Vagina (tissue), 2 donors: Measurements from ENCODE around the gene PKD2L1. TPM values are rescaled to one million over a fixed set of nuclear protein-coding genes. Genes with fewer than 3 reads are reported as not detected.

ENCODE experiments used
- DNase-seq, 2 donors: peaks; one replicate each; pipeline ENCODE4 v3.0.0-alpha.2; 2017; ENCODE audit errors: extremely low spot score in 2 of 2
- H3K27ac ChIP-seq: fragments of 200-600 bp; sonication (generic); one replicate; pipeline ENCODE4 v1.5.1; 2019
- H3K27me3 ChIP-seq: fragments of 200-600 bp; sonication (generic); one replicate; pipeline ENCODE4 v1.5.1; 2019
- H3K36me3 ChIP-seq, 2 donors: fragments of 200-600 bp; sonication (generic); one replicate each; pipeline ENCODE4 v1.5.1; 2017 to 2019
- H3K4me1 ChIP-seq: fragments of 200-600 bp; sonication (generic); one replicate; pipeline ENCODE4 v1.5.1; 2019
- H3K4me3 ChIP-seq, 2 donors: fragments of 200-600 bp; sonication (generic); 1 replicate in 1 of 2; 2 replicates in 1 of 2; pipeline ENCODE4 v1.5.1; 2016 to 2019
- H3K9me3 ChIP-seq: fragments of 200-600 bp; sonication (generic); one replicate; pipeline ENCODE4 v1.5.1; 2019
- POLR2A ChIP-seq, 2 donors: fragments of 450-650 bp; IDR thresholded peaks; one replicate each; pipeline ENCODE4 v1.6.1; 2017; ENCODE audit warnings: antibody characterized with exemption in 2 of 2, mild to moderate bottlenecking in 2 of 2, moderate library complexity in 2 of 2
- POLR2AphosphoS5 ChIP-seq, 2 donors: sonication (generic); formaldehyde crosslinking; IDR thresholded peaks; one replicate each; pipeline ENCODE4 v1.9.0; 2017; ENCODE audit warnings: antibody characterized with exemption in 2 of 2, mild to moderate bottlenecking in 2 of 2, low read depth in 1 of 2; ENCODE audit not compliant: insufficient read depth in 1 of 2
- intact Hi-C: fragments of 100-400 bp; cut with DNase I; formaldehyde crosslinking; loops from one replicate; pipeline ENCODE4 v1.15.1; 2023
- total RNA-seq: library from RNA; depleted of rRNA; stranded (reverse); fragments of >200 nt; gene quantifications from one replicate; pipeline ENCODE4 v1.2.3, GENCODE V29; 2016
- TF ChIP-seq, protein P1 (sequence below), 3 experiments: fragments of 450-650 bp in 2 of 3; fragments of 200-600 bp in 1 of 3; sonication (generic) in 1 of 3; IDR thresholded peaks; one replicate each; pipeline ENCODE4 v1.5.1; 2017 to 2019; ENCODE audit warnings: antibody characterized with exemption in 3 of 3, mild to moderate bottlenecking in 2 of 3, moderate library complexity in 2 of 3

Gene PKD2L1
- total RNA-seq, 1 donor from 2014 or later, result not detected

DNA sequence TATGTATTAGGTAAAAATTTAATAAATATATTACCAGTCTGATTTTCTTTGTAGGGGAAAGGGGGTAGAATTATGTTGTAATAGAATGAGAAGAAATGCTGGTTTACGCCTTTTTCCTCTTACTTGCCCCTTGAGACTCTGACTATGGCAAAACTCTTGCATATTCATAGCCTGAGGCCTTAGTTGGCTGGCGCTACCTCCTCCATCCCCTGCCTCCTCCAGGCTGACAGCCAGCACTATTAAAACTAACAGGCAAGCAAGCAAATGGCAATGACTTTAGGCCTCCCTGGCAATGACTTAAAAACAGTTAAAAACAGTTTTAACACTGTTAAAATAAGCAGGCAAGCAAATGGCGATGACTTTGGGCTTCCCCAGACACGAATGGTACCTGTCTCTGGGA is 14.4 kb downstream of the PKD2L1 start:
- Histone ChIP-seq H3K4me1 (no peaks in the 10 kb centered on the region), H3K4me3 (no peak overlapping the region), H3K27ac (no peak overlapping the region), H3K36me3 (no peaks in the 10 kb centered on the region), H3K27me3 (no peaks in the 10 kb centered on the region), H3K9me3 (no peaks in the 10 kb centered on the region)
- TF ChIP-seq POLR2AphosphoS5 (IDR thresholded peaks at IDR 0.05; ENCODE audit: insufficient read depth in 1 of 2, low read depth in 1 of 2), result no peak
- TF ChIP-seq, protein P1, sequence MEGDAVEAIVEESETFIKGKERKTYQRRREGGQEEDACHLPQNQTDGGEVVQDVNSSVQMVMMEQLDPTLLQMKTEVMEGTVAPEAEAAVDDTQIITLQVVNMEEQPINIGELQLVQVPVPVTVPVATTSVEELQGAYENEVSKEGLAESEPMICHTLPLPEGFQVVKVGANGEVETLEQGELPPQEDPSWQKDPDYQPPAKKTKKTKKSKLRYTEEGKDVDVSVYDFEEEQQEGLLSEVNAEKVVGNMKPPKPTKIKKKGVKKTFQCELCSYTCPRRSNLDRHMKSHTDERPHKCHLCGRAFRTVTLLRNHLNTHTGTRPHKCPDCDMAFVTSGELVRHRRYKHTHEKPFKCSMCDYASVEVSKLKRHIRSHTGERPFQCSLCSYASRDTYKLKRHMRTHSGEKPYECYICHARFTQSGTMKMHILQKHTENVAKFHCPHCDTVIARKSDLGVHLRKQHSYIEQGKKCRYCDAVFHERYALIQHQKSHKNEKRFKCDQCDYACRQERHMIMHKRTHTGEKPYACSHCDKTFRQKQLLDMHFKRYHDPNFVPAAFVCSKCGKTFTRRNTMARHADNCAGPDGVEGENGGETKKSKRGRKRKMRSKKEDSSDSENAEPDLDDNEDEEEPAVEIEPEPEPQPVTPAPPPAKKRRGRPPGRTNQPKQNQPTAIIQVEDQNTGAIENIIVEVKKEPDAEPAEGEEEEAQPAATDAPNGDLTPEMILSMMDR (IDR thresholded peaks at IDR 0.05), result no peak
- no peak for TF ChIP-seq POLR2A (IDR thresholded peaks at IDR 0.05)
- DNase-seq, result no peak
- intact Hi-C loops, result no loop called here

DNA sequence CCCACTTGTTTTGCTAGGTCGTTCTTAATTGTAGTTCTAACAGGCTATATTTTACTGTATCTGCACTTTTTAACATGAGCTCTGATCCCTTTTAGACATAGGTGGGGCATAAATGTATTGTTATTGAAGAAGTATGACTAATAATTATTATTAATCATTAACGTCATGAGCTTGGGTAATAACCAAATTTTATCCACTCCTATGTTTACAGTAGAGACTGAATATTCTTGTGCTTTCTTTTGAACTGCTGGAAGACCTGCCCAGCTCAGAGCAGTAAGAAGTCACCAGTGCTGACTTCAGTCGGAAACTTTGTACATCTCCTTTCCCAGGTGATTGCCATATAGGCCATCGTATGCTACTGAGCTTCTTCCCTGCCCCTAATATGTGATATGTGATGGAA is 18.7 kb downstream of the PKD2L1 start:
- intact Hi-C loops, result no loop called here
- Histone ChIP-seq H3K27me3 (no peaks in the 10 kb centered on the region), H3K4me1 (no peaks in the 10 kb centered on the region), H3K9me3 (no peaks in the 10 kb centered on the region), H3K4me3 (no peak overlapping the region), H3K27ac (no peak overlapping the region), H3K36me3 (no peaks in the 10 kb centered on the region)
- TF ChIP-seq POLR2AphosphoS5 (IDR thresholded peaks at IDR 0.05; ENCODE audit: insufficient read depth in 1 of 2, low read depth in 1 of 2) (no peak), POLR2A (IDR thresholded peaks at IDR 0.05) (no peak)
- TF ChIP-seq, protein P1 (IDR thresholded peaks at IDR 0.05), result no peak
- DNase-seq, result no peak

DNA sequence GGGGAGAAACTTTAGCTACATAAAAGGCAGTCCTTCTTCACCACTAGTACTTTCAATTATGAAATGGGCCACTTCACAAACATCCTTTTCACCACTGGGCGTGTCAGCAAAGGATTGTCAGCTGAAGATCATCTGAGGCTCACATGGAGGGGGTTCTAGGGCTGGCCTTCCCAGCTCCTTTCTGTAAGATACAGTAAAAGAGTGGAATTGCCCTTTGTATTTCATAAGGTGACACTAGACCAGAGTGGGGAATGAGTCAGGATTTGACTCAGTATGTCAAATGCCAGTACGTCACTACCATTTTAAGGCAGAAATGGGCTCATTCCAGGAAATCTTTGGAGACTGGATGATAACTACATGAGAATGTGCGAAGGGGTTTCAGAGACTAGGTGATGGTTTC is 22.3 kb downstream of the PKD2L1 start:
- H3K4me3 ChIP-seq, result no peak overlapping the region
- no peaks in the 10 kb centered on the region for H3K4me1 ChIP-seq
- intact Hi-C loops, result no loop called here
- no peak overlapping the region for H3K27ac ChIP-seq
- no peaks in the 10 kb centered on the region for H3K9me3 ChIP-seq
- H3K27me3 ChIP-seq, result no peaks in the 10 kb centered on the region
- no peaks in the 10 kb centered on the region for H3K36me3 ChIP-seq
- TF ChIP-seq POLR2A (IDR thresholded peaks at IDR 0.05), result no peak
- TF ChIP-seq, protein P1 (IDR thresholded peaks at IDR 0.05), result no peak
- TF ChIP-seq POLR2AphosphoS5 (IDR thresholded peaks at IDR 0.05; ENCODE audit: insufficient read depth in 1 of 2, low read depth in 1 of 2), result no peak
- DNase-seq, result no peak

DNA sequence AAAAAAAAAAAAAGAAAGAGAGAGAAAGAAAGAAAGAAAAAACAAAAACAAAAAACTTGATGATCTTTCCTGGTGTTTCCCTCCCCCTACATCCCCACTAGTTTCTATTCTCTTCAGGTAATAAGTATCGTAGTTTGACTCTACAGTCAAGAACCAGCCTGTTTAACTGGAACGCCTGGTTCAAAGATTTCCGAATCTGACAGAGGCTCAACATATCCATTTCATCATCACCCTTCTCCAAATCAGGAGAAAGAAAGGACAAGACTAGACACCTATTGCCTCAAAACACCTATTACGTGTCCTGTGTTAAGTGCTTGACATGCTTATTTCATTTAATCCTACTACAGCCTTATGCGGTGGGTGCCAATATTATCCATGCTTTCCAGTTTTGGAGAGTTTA is 23.2 kb downstream of the PKD2L1 start:
- intact Hi-C loops, result no loop called here

DNA sequence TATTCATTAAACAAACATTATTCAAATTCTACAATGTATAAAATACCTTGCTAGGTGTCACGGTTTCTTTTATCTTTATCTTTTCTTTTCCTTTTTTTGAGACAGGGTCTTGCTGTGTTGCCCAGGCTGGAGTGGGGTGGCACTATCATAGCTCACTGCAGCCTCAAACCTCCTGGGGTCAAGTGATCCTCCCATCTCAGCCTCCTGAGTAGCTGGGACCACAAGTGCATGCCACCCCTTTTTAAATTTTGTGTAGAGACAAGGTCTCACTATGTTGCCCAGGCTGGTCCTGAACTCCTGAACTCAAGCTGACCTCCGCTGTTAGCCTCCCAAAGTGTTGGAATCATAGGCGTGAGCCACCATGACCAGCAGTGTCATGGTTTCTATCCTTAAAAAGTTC is 25.6 kb downstream of the PKD2L1 start:
- no peaks in the 10 kb centered on the region for H3K27me3 ChIP-seq
- DNase-seq, result no peak
- intact Hi-C loops, result no loop called here
- H3K36me3 ChIP-seq, result no peaks in the 10 kb centered on the region
- H3K4me1 ChIP-seq, result no peaks in the 10 kb centered on the region
- TF ChIP-seq, protein P1 (IDR thresholded peaks at IDR 0.05), result no peak
- TF ChIP-seq POLR2A (IDR thresholded peaks at IDR 0.05) (no peak), POLR2AphosphoS5 (IDR thresholded peaks at IDR 0.05; ENCODE audit: insufficient read depth in 1 of 2, low read depth in 1 of 2) (no peak)
- no peak overlapping the region for H3K27ac ChIP-seq
- no peak overlapping the region for H3K4me3 ChIP-seq
- no peaks in the 10 kb centered on the region for H3K9me3 ChIP-seq

More for the DNA sequence above, 23.2 kb downstream of the PKD2L1 start:
- no peak overlapping the region for H3K27ac ChIP-seq
- H3K36me3 ChIP-seq, result no peaks in the 10 kb centered on the region
- no peaks in the 10 kb centered on the region for H3K4me1 ChIP-seq
- TF ChIP-seq, protein P1 (IDR thresholded peaks at IDR 0.05), result no peak
- no peak for TF ChIP-seq POLR2A (IDR thresholded peaks at IDR 0.05)
- peak in 1 of 2 donors; percentile 12 for TF ChIP-seq POLR2AphosphoS5 (IDR thresholded peaks at IDR 0.05; ENCODE audit: insufficient read depth in 1 of 2, low read depth in 1 of 2)
- no peak for DNase-seq
- no peak overlapping the region for H3K4me3 ChIP-seq
- H3K9me3 ChIP-seq, result no peaks in the 10 kb centered on the region
- no peaks in the 10 kb centered on the region for H3K27me3 ChIP-seq
